H9 (cell line): ENCODE data around the gene DAPL1. TPM values are rescaled to one million over a fixed set of nuclear protein-coding genes. Genes with fewer than 3 reads are reported as not detected.
A peak's percentile ranks its signal among the peaks of the same experiment; 100 is the strongest.

ENCODE experiments used
- DNase-seq: peaks from one replicate; pipeline ENCODE4 v3.0.0-alpha.2; 2017
- H2AFZ ChIP-seq: one replicate; pipeline ENCODE4 v1.6.1; 2013; ENCODE audit warnings: mild to moderate bottlenecking, low read length, control low read depth, moderate library complexity
- H2AK5ac ChIP-seq: 2 replicates; pipeline ENCODE4 v1.6.1; 2013; ENCODE audit warnings: low read length, control low read depth, mixed read lengths; ENCODE audit not compliant: insufficient read length
- H2BK120ac ChIP-seq: one replicate; pipeline ENCODE4 v1.6.1; 2013; ENCODE audit warnings: low read depth, mild to moderate bottlenecking, low read length, control low read depth, inconsistent platforms; ENCODE audit not compliant: poor library complexity, severe bottlenecking
- H2BK12ac ChIP-seq: 2 replicates; pipeline ENCODE4 v1.6.1; 2013; ENCODE audit warnings: low read length, control low read depth, mixed read lengths, low read depth; ENCODE audit not compliant: insufficient read length
- H2BK15ac ChIP-seq: 2 replicates; pipeline ENCODE4 v1.6.1; 2013; ENCODE audit warnings: low read depth, low read length, control low read depth
- H2BK20ac ChIP-seq: one replicate; pipeline ENCODE4 v1.6.1; 2013; ENCODE audit warnings: low read depth, mild to moderate bottlenecking, low read length, control low read depth, inconsistent platforms; ENCODE audit not compliant: poor library complexity, severe bottlenecking
- H2BK5ac ChIP-seq: 2 replicates; pipeline ENCODE4 v1.6.1; 2013; ENCODE audit warnings: low read length, control low read depth, mixed read lengths; ENCODE audit not compliant: insufficient read length
- H3K14ac ChIP-seq: 2 replicates; pipeline ENCODE4 v1.6.1; 2013; ENCODE audit warnings: low read length, control low read depth; ENCODE audit not compliant: insufficient read depth
- H3K18ac ChIP-seq: 2 replicates; pipeline ENCODE4 v1.6.1; 2013; ENCODE audit warnings: low read depth, mild to moderate bottlenecking, mixed read lengths, low read length, control low read depth; ENCODE audit not compliant: insufficient read length
- H3K23ac ChIP-seq: 2 replicates; pipeline ENCODE4 v1.6.1; 2013; ENCODE audit warnings: low read length, control low read depth, mixed read lengths, low read depth; ENCODE audit not compliant: insufficient read length
- H3K23me2 ChIP-seq: 2 replicates; pipeline ENCODE4 v1.6.1; 2013; ENCODE audit warnings: low read depth, mild to moderate bottlenecking, mixed read lengths, low read length, control low read depth; ENCODE audit not compliant: insufficient read length, poor library complexity, severe bottlenecking
- H3K27ac ChIP-seq: 2 replicates; pipeline ENCODE4 v1.5.1; 2013; ENCODE audit warnings: low read length, control low read depth, mixed read lengths, low read depth; ENCODE audit not compliant: insufficient read length
- H3K27me3 ChIP-seq: 2 replicates; pipeline ENCODE4 v1.6.1; 2013; ENCODE audit warnings: low read length, control low read depth, inconsistent platforms; ENCODE audit not compliant: insufficient read depth
- H3K4ac ChIP-seq: 2 replicates; pipeline ENCODE4 v1.6.1; 2013; ENCODE audit warnings: low read depth, mild to moderate bottlenecking, control low read depth, inconsistent platforms, low read length, moderate library complexity
- H3K4me1 ChIP-seq: 2 replicates; pipeline ENCODE4 v1.6.1; 2013; ENCODE audit warnings: low read length, control low read depth, inconsistent platforms; ENCODE audit not compliant: insufficient read depth
- H3K4me2 ChIP-seq: 2 replicates; pipeline ENCODE4 v1.6.1; 2013; ENCODE audit warnings: low read length, control low read depth, mixed read lengths; ENCODE audit not compliant: insufficient read length, insufficient read depth
- H3K56ac ChIP-seq: 2 replicates; pipeline ENCODE4 v1.6.1; 2013; ENCODE audit warnings: low read depth, mild to moderate bottlenecking, mixed read lengths, low read length, control low read depth; ENCODE audit not compliant: insufficient read length
- H3K79me1 ChIP-seq: 2 replicates; pipeline ENCODE4 v1.6.1; 2013; ENCODE audit warnings: low read depth, mild to moderate bottlenecking, moderate library complexity, low read length, control low read depth, inconsistent platforms; ENCODE audit not compliant: insufficient read depth, poor library complexity, severe bottlenecking
- H3K79me2 ChIP-seq: 2 replicates; pipeline ENCODE4 v1.6.1; 2013; ENCODE audit warnings: low read length, control low read depth, inconsistent platforms; ENCODE audit not compliant: insufficient read depth
- H3K9ac ChIP-seq: 2 replicates; pipeline ENCODE4 v1.6.1; 2013; ENCODE audit warnings: low read length, control low read depth, mixed read lengths; ENCODE audit not compliant: insufficient read length; ENCODE audit errors: extremely low read depth
- H3K9me3 ChIP-seq: one replicate; pipeline ENCODE4 v1.6.1; 2013; ENCODE audit warnings: low read depth, low read length, inconsistent platforms; ENCODE audit not compliant: control insufficient read depth
- H3T11ph ChIP-seq: one replicate; pipeline ENCODE4 v1.6.1; 2013; ENCODE audit warnings: mild to moderate bottlenecking, low read length, control low read depth, inconsistent platforms
- H4K20me1 ChIP-seq: one replicate; pipeline ENCODE4 v1.6.1; 2013; ENCODE audit not compliant: control insufficient read depth, insufficient read length, insufficient read depth
- H4K5ac ChIP-seq: 2 replicates; pipeline ENCODE4 v1.6.1; 2013; ENCODE audit warnings: low read depth, mild to moderate bottlenecking, mixed read lengths, low read length, control low read depth; ENCODE audit not compliant: insufficient read length
- H4K8ac ChIP-seq: replicated peaks from 2 replicates; pipeline ENCODE4 v1.6.1; 2013; ENCODE audit warnings: low read length, control low read depth, mixed read lengths, low read depth; ENCODE audit not compliant: insufficient read length
- H4K91ac ChIP-seq: 2 replicates; pipeline ENCODE4 v1.6.1; 2013; ENCODE audit warnings: low read depth, mild to moderate bottlenecking, moderate library complexity, mixed read lengths, low read length, control low read depth; ENCODE audit not compliant: insufficient read length
- H3K27ac Mint-ChIP-seq, 3 experiments: 2 replicates in 2 of 3; 3 replicates in 1 of 3; pipeline ENCODE4 v1.8.0; 2020 to 2021; ENCODE audit warnings: mixed read lengths in 3 of 3, mild to moderate bottlenecking in 1 of 3, moderate library complexity in 1 of 3
- H3K27me3 Mint-ChIP-seq: 2 replicates; pipeline ENCODE4 v1.8.0; 2021; ENCODE audit warnings: low read depth, mild to moderate bottlenecking, moderate library complexity, mixed read lengths
- H3K36me3 Mint-ChIP-seq, 3 experiments: 2 replicates in 2 of 3; 3 replicates in 1 of 3; pipeline ENCODE4 v1.8.0; 2020 to 2021; ENCODE audit warnings: low read depth in 3 of 3, mixed read lengths in 3 of 3; ENCODE audit not compliant: insufficient read depth in 1 of 3
- H3K4me1 Mint-ChIP-seq, 2 experiments: 2 replicates each; pipeline ENCODE4 v1.8.0; 2020; ENCODE audit warnings: mixed read lengths in 2 of 2
- H3K4me3 Mint-ChIP-seq, 2 experiments: 2 replicates in 1 of 2; 3 replicates in 1 of 2; pipeline ENCODE4 v1.8.0; 2020 to 2021; ENCODE audit warnings: mild to moderate bottlenecking in 2 of 2, mixed read lengths in 2 of 2, moderate library complexity in 1 of 2
- H3K9me3 Mint-ChIP-seq, 2 experiments: 2 replicates in 1 of 2; 3 replicates in 1 of 2; pipeline ENCODE4 v1.8.0; 2020; ENCODE audit warnings: mild to moderate bottlenecking in 2 of 2, mixed read lengths in 2 of 2, moderate library complexity in 1 of 2
- CTCF ChIP-seq: fragments of 200-600 bp; sonication (generic); conservative IDR thresholded peaks from 3 replicates; pipeline ENCODE4 v1.8.0; 2021; ENCODE audit warnings: antibody characterized with exemption, mild to moderate bottlenecking
- WGBS: extraction: QIAGEN DNeasy Blood & Tissue Kit; methylation state at CpG from one replicate; pipeline ENCODE4 v1.1.7; 2013; ENCODE audit warnings: missing lambda C conversion rate, low lambda C conversion rate, mixed read lengths; ENCODE audit not compliant: insufficient read length; ENCODE audit errors: extremely low coverage; 5-methylcytosine and 5-hydroxymethylcytosine counted together
- total RNA-seq: library from RNA; stranded (reverse); gene quantifications from 2 replicates; pipeline ENCODE4 v1.2.1, GENCODE V29; 2021

DAPL1 gene
- total RNA-seq, 1 experiment from 2014 or later, result not detected

- H3K4me3 Mint-ChIP-seq, result peak overlapping the region in 1 of 2 experiments; percentile 76; a peak in 3 of 5 replicates
- no peaks in the 10 kb centered on the region for H3K23me2 ChIP-seq
- H2AK5ac ChIP-seq, result no peak overlapping the region
- H2BK12ac ChIP-seq, result no peak overlapping the region
- no CpG with 5 or more reads among the region's 7 CpGs for WGBS
- no peaks in the 10 kb centered on the region; the same call in 1 of the 2 replicates for H3K4me1 ChIP-seq
- H3K79me2 ChIP-seq, result no peaks in the 10 kb centered on the region
- H4K8ac ChIP-seq, result no peak overlapping the region
- no peak overlapping the region for H4K5ac ChIP-seq
- H2BK15ac ChIP-seq, result no peak overlapping the region
- no peak overlapping the region for H3K56ac ChIP-seq
- peaks cover 30 to 35% of the 10 kb centered on the region in 2 experiments for H3K4me1 Mint-ChIP-seq
- no peak overlapping the region for H3K18ac ChIP-seq
- peak overlapping the region in 1 of 3 experiments; percentile 58; a peak in 1 of 7 replicates for H3K27ac Mint-ChIP-seq
- no peak overlapping the region for H2BK120ac ChIP-seq
- no peak overlapping the region for H3K23ac ChIP-seq
- H4K91ac ChIP-seq, result no peak overlapping the region
- H3K9me3 ChIP-seq, result no peaks in the 10 kb centered on the region
- H3K9me3 Mint-ChIP-seq, result no peaks in the 10 kb centered on the region
- peak overlapping the region; percentile 70 for H2AFZ ChIP-seq
- H3K36me3 Mint-ChIP-seq, result no peaks in the 10 kb centered on the region
- H3K9ac ChIP-seq, result no peak overlapping the region
- no peak overlapping the region for H3K4ac ChIP-seq
- TF ChIP-seq CTCF, result no peak
- no peak overlapping the region for H3T11ph ChIP-seq
- H2BK20ac ChIP-seq, result no peak overlapping the region
- H3K27me3 ChIP-seq, result no peaks in the 10 kb centered on the region
- H3K14ac ChIP-seq, result no peak overlapping the region
- H2BK5ac ChIP-seq, result no peak overlapping the region
- no peak for DNase-seq
- H3K4me2 ChIP-seq, result peak overlapping the region; percentile 34
- H3K27ac ChIP-seq, result no peak overlapping the region
- peaks cover 4% of the 10 kb centered on the region for H3K27me3 Mint-ChIP-seq
- no peaks in the 10 kb centered on the region for H4K20me1 ChIP-seq
- no peaks in the 10 kb centered on the region for H3K79me1 ChIP-seq
These were observed 49.2 kb upstream of the DAPL1 start for GRCh38 chr2:158745866-158746382.
